HepG2 (cell line): ENCODE measurements around the gene DNAJC7. TPM values are rescaled to one million over a fixed set of nuclear protein-coding genes. Genes with fewer than 3 reads are reported as not detected.

ENCODE experiments used
- AFF4 ChIP-seq: sonication (generic); formaldehyde crosslinking; IDR thresholded peaks from 2 replicates; pipeline ENCODE4 v1.4.0; 2020; ENCODE audit warnings: missing genetic modification reagents
- AHR ChIP-seq: IDR thresholded peaks from 2 replicates; pipeline ENCODE4 v1.6.1; 2018; ENCODE audit warnings: missing genetic modification reagents, missing compliant biosample characterization
- HOXA5 ChIP-seq: sonication (generic); formaldehyde crosslinking; IDR thresholded peaks from 2 replicates; pipeline ENCODE4 v1.4.0; 2020; ENCODE audit warnings: missing genetic modification reagents
- KAT7 ChIP-seq: IDR thresholded peaks from 2 replicates; pipeline ENCODE4 v1.6.1; 2018; ENCODE audit warnings: borderline replicate concordance, missing compliant biosample characterization
- MAFF ChIP-seq: IDR thresholded peaks from 2 replicates; pipeline ENCODE4 v1.6.1; 2011; ENCODE audit warnings: low read depth, low read length, improper control_type of control experiment
- NFYC ChIP-seq: IDR thresholded peaks from 2 replicates; pipeline ENCODE4 v1.6.1; 2016; ENCODE audit warnings: missing genetic modification reagents, missing compliant biosample characterization
- NPAS2 ChIP-seq: sonication (generic); formaldehyde crosslinking; IDR thresholded peaks from 2 replicates; pipeline ENCODE4 v1.8.0; 2022; ENCODE audit warnings: mild to moderate bottlenecking, missing genetic modification reagents, borderline replicate concordance
- NR3C1 ChIP-seq: sonication (generic); formaldehyde crosslinking; IDR thresholded peaks from 2 replicates; pipeline ENCODE4 v1.4.0; 2020; ENCODE audit warnings: missing genetic modification reagents
- RCOR2 ChIP-seq: IDR thresholded peaks from 2 replicates; pipeline ENCODE4 v1.6.1; 2016; ENCODE audit warnings: missing biosample characterization, missing genetic modification reagents
- TCF7L2 ChIP-seq: IDR thresholded peaks from 2 replicates; pipeline ENCODE4 v1.6.1; 2011; ENCODE audit warnings: mild to moderate bottlenecking, low read depth, low read length, moderate library complexity
- ZFP90 ChIP-seq: sonication (generic); formaldehyde crosslinking; IDR thresholded peaks from 2 replicates; pipeline ENCODE4 v1.8.0; 2022; ENCODE audit warnings: missing genetic modification reagents, mild to moderate bottlenecking, inconsistent platforms, borderline replicate concordance
- ZNF546 ChIP-seq: sonication (generic); formaldehyde crosslinking; conservative IDR thresholded peaks from 2 replicates; pipeline ENCODE4 v1.8.1; 2023; ENCODE audit warnings: mild to moderate bottlenecking, missing genetic modification reagents
- ZNF737 ChIP-seq: sonication (generic); formaldehyde crosslinking; IDR thresholded peaks from 2 replicates; pipeline ENCODE4 v1.5.0; 2020; ENCODE audit warnings: missing genetic modification reagents, mild to moderate bottlenecking, borderline replicate concordance
- polyA plus RNA-seq, 8 experiments: library from polyadenylated mRNA; depleted of rRNA in 3 of 8; stranded (reverse) in 7 of 8; unstranded in 1 of 8; fragments of >200 nt; fragmentation: Illumina TruSeq in 4 of 8; extraction: Trizol in 4 of 8; gene quantifications; 2 replicates each; pipeline versions ENCODE4 v1.2.1 to v1.2.3, GENCODE V29; 2011 to 2016; ENCODE audit warnings: low read depth in 4 of 8, missing spikeins in 1 of 8, mixed read lengths in 1 of 8; ENCODE audit not compliant: insufficient read depth in 1 of 8
- total RNA-seq, 5 experiments: library from RNA; depleted of rRNA; stranded (reverse); fragments of >200 nt; fragmentation: Illumina TruSeq; extraction: Trizol; gene quantifications; 2 replicates each; pipeline ENCODE4 v1.2.3, GENCODE V29; 2016; ENCODE audit warnings: low read depth in 1 of 5
- TF ChIP-seq, protein P1 (sequence below): IDR thresholded peaks from 2 replicates; pipeline ENCODE4 v1.6.1; 2012; ENCODE audit warnings: inconsistent platforms
- TF ChIP-seq, protein P2 (sequence below): sonication (generic); formaldehyde crosslinking; IDR thresholded peaks from 2 replicates; pipeline ENCODE4 v1.5.1; 2020; ENCODE audit warnings: missing genetic modification reagents, mild to moderate bottlenecking, borderline replicate concordance
- TF ChIP-seq, protein P3 (sequence below): IDR thresholded peaks from 2 replicates; pipeline ENCODE4 v1.6.1; 2012; ENCODE audit warnings: low read length, improper control_type of control experiment
- TF ChIP-seq, protein P4 (sequence below): IDR thresholded peaks from 2 replicates; pipeline ENCODE4 v1.6.1; 2016; ENCODE audit warnings: control low read depth

DNAJC7 gene
- total and polyA plus RNA-seq, 2 of the 13 experiments (the other 11 are each of a cell fraction or from before 2014, with no cell fraction given) = 47.7 to 132 TPM

DNA sequence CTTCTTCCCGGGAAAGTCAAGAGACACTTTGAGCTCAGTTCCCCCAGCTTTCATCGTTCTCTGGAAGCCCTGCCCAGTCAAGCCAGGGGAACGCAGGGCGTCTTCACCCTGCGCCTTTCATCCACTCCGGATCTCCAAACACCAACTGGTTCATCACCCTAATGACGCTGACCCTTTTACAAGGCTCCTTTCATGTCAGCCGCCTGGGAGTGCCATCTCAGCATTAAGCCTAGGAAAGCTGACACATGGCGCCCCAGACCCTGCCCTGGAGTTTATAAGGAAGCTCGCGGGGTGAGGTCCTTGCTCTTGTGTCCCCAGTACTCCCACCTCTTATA is 594 bp upstream of the DNAJC7 start (continued):
- TF ChIP-seq NFYC (CRISPR knock-in tag) (no peak; the same call in 1 of the 2 replicates), AFF4 (CRISPR knock-in tag) (no peak), ZNF546 (no peak), KAT7 (CRISPR knock-in tag) (no peak), MAFF (peak; percentile 53), HOXA5 (CRISPR knock-in tag) (no peak), ZFP90 (CRISPR knock-in tag) (no peak), NPAS2 (CRISPR knock-in tag) (0 out of 2 replicates have a peak, but pooled peaks have one; percentile 54), NR3C1 (no peak), ZNF737 (CRISPR knock-in tag) (no peak), RCOR2 (CRISPR knock-in tag) (no peak), TCF7L2 (no peak), AHR (CRISPR knock-in tag) (peak; percentile 1; the same call in 1 of the 2 replicates)
- TF ChIP-seq, protein P1, sequence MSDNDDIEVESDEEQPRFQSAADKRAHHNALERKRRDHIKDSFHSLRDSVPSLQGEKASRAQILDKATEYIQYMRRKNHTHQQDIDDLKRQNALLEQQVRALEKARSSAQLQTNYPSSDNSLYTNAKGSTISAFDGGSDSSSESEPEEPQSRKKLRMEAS = no peak
- TF ChIP-seq, protein P2, sequence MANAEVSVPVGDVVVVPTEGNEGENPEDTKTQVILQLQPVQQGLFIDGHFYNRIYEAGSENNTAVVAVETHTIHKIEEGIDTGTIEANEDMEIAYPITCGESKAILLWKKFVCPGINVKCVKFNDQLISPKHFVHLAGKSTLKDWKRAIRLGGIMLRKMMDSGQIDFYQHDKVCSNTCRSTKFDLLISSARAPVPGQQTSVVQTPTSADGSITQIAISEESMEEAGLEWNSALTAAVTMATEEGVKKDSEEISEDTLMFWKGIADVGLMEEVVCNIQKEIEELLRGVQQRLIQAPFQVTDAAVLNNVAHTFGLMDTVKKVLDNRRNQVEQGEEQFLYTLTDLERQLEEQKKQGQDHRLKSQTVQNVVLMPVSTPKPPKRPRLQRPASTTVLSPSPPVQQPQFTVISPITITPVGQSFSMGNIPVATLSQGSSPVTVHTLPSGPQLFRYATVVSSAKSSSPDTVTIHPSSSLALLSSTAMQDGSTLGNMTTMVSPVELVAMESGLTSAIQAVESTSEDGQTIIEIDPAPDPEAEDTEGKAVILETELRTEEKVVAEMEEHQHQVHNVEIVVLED (CRISPR knock-in tag) = no peak
- TF ChIP-seq, protein P3, sequence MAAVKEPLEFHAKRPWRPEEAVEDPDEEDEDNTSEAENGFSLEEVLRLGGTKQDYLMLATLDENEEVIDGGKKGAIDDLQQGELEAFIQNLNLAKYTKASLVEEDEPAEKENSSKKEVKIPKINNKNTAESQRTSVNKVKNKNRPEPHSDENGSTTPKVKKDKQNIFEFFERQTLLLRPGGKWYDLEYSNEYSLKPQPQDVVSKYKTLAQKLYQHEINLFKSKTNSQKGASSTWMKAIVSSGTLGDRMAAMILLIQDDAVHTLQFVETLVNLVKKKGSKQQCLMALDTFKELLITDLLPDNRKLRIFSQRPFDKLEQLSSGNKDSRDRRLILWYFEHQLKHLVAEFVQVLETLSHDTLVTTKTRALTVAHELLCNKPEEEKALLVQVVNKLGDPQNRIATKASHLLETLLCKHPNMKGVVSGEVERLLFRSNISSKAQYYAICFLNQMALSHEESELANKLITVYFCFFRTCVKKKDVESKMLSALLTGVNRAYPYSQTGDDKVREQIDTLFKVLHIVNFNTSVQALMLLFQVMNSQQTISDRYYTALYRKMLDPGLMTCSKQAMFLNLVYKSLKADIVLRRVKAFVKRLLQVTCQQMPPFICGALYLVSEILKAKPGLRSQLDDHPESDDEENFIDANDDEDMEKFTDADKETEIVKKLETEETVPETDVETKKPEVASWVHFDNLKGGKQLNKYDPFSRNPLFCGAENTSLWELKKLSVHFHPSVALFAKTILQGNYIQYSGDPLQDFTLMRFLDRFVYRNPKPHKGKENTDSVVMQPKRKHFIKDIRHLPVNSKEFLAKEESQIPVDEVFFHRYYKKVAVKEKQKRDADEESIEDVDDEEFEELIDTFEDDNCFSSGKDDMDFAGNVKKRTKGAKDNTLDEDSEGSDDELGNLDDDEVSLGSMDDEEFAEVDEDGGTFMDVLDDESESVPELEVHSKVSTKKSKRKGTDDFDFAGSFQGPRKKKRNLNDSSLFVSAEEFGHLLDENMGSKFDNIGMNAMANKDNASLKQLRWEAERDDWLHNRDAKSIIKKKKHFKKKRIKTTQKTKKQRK = no peak
- TF ChIP-seq, protein P4, sequence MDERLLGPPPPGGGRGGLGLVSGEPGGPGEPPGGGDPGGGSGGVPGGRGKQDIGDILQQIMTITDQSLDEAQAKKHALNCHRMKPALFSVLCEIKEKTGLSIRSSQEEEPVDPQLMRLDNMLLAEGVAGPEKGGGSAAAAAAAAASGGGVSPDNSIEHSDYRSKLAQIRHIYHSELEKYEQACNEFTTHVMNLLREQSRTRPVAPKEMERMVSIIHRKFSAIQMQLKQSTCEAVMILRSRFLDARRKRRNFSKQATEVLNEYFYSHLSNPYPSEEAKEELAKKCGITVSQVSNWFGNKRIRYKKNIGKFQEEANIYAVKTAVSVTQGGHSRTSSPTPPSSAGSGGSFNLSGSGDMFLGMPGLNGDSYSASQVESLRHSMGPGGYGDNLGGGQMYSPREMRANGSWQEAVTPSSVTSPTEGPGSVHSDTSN = no peak
